ENCODE results near the gene CFAP77. TPM values are rescaled to one million over a fixed set of nuclear protein-coding genes. Genes with fewer than 3 reads are reported as not detected.

CFAP77 gene
- total and polyA plus RNA-seq, 2 of the 13 experiments (the other 11 are each of a cell fraction or from before 2014, with no cell fraction given), result not detected

- intact Hi-C loops (cut with micrococcal nuclease; ENCODE audit: unreplicated experiment) (no loop called here), in situ Hi-C loops (cut with HindIII; ENCODE audit: extremely low pct_ligation_motif_present, low pct_unique_long_range_greater_than_20kb) (no loop called here)
- ChIA-PET CTCF (ENCODE audit: low intra/inter-chr PET ratio, low total read pairs) (no interaction called here), POLR2A (no interaction called here)
- H3K9ac ChIP-seq (ENCODE audit: insufficient read depth, low read depth, low read length), result no peak overlapping the region
- H3K27me3 ChIP-seq (ENCODE audit: control insufficient read depth in 1 of 2, insufficient read depth in 2 of 2, low read length in 2 of 2), result no peaks in the 10 kb centered on the region
- FAIRE-seq (no peak), ATAC-seq (no peak), DNase-seq (ENCODE audit: low spot score) (no peak)
- BruUV-seq (replicated peaks), result no TSS peak
- H3K4me2 ChIP-seq (ENCODE audit: low read depth, low read length), result no peak overlapping the region
- peaks cover 23 to 64% of the 10 kb centered on the region in 2 experiments for H3K36me3 ChIP-seq (replicated peaks in 1 of 2; ENCODE audit: control insufficient read depth in 1 of 2, insufficient read depth in 2 of 2, low read length in 2 of 2)
- 97% methylated on average over 2 of the region's 2 CpGs for WGBS (ENCODE audit: low lambda C conversion rate)
- H3K4me1 ChIP-seq (ENCODE audit: insufficient read depth, low read length), result no peaks in the 10 kb centered on the region
- no peak overlapping the region for H3K4me3 ChIP-seq (replicated peaks in 1 of 3; ENCODE audit: insufficient read depth in 1 of 3, low read depth in 2 of 3, low read length in 3 of 3)
- H3K79me2 ChIP-seq (ENCODE audit: insufficient read depth, low read length), result no peaks in the 10 kb centered on the region
- H4K20me1 ChIP-seq (ENCODE audit: insufficient read depth, low read length), result no peaks in the 10 kb centered on the region
- TF ChIP-seq ZNF546 (CRISPR knock-in tag; conservative IDR thresholded peaks at IDR 0.05) (no peak), HNF4A (CRISPR knock-in tag; IDR thresholded peaks at IDR 0.05) (no peak), MAF1 (CRISPR knock-in tag; IDR thresholded peaks at IDR 0.05; ENCODE audit: borderline replicate concordance) (no peak), ATF7-NPFF (CRISPR knock-in tag; IDR thresholded peaks at IDR 0.05; ENCODE audit: low read depth) (no peak), TOPORS (CRISPR knock-in tag; IDR thresholded peaks at IDR 0.05) (no peak), MIER3 (CRISPR knock-in tag; IDR thresholded peaks at IDR 0.05; ENCODE audit: borderline replicate concordance) (no peak), SOX5 (CRISPR knock-in tag; IDR thresholded peaks at IDR 0.05; ENCODE audit: borderline replicate concordance) (no peak), PHF20 (CRISPR knock-in tag; IDR thresholded peaks at IDR 0.05) (no peak), MXI1 (IDR thresholded peaks at IDR 0.05; ENCODE audit: borderline replicate concordance, low read depth, low read length) (no peak), ZNF12 (CRISPR knock-in tag; IDR thresholded peaks at IDR 0.05) (no peak), NR2F6 (IDR thresholded peaks at IDR 0.05) (no peak), NR2F6 (CRISPR knock-in tag; IDR thresholded peaks at IDR 0.05) (no peak), NFYC (CRISPR knock-in tag; IDR thresholded peaks at IDR 0.05) (no peak), KDM1A (CRISPR knock-in tag; IDR thresholded peaks at IDR 0.05) (no peak), NCOA1 (CRISPR knock-in tag; IDR thresholded peaks at IDR 0.05) (no peak), MBD4 (IDR thresholded peaks at IDR 0.05; ENCODE audit: borderline replicate concordance, low read length) (no peak)
- TF ChIP-seq, protein P1, sequence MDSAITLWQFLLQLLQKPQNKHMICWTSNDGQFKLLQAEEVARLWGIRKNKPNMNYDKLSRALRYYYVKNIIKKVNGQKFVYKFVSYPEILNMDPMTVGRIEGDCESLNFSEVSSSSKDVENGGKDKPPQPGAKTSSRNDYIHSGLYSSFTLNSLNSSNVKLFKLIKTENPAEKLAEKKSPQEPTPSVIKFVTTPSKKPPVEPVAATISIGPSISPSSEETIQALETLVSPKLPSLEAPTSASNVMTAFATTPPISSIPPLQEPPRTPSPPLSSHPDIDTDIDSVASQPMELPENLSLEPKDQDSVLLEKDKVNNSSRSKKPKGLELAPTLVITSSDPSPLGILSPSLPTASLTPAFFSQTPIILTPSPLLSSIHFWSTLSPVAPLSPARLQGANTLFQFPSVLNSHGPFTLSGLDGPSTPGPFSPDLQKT (CRISPR knock-in tag; IDR thresholded peaks at IDR 0.05; ENCODE audit: borderline replicate concordance), result no peak
- TF ChIP-seq, protein P2, sequence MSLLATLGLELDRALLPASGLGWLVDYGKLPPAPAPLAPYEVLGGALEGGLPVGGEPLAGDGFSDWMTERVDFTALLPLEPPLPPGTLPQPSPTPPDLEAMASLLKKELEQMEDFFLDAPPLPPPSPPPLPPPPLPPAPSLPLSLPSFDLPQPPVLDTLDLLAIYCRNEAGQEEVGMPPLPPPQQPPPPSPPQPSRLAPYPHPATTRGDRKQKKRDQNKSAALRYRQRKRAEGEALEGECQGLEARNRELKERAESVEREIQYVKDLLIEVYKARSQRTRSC (CRISPR knock-in tag; IDR thresholded peaks at IDR 0.05; ENCODE audit: low read depth), result no peak
- H3K27ac ChIP-seq (ENCODE audit: extremely low read length, insufficient read depth, low read length), result no peak overlapping the region
- no peaks in the 10 kb centered on the region for H3K9me3 ChIP-seq (ENCODE audit: low read length)
- no peak overlapping the region for H2AFZ ChIP-seq (ENCODE audit: low read length)
These were observed 205.8 kb downstream of the CFAP77 start for GRCh38 chr9:132615774-132616173.
